HepG2 (cell line): Measurements from ENCODE around the gene OSBP. TPM values are rescaled to one million over a fixed set of nuclear protein-coding genes. Genes with fewer than 3 reads are reported as not detected.

Source experiments
- DPF2 ChIP-seq: sonication (generic); formaldehyde crosslinking; IDR thresholded peaks from 2 replicates; pipeline ENCODE4 v1.4.0; 2020; ENCODE audit warnings: mild to moderate bottlenecking, low read depth, missing genetic modification reagents, borderline replicate concordance
- DR1 ChIP-seq: sonication (generic); formaldehyde crosslinking; IDR thresholded peaks from 2 replicates; pipeline ENCODE4 v1.8.0; 2021; ENCODE audit warnings: mild to moderate bottlenecking, missing genetic modification reagents, inconsistent platforms
- HNRNPH1 ChIP-seq: fragments of 200-400 bp; formaldehyde crosslinking; optimal IDR thresholded peaks from 2 replicates; pipeline ENCODE3; 2017; ENCODE audit warnings: mild to moderate bottlenecking, low read depth, low read length
- MYNN ChIP-seq: sonication (generic); formaldehyde crosslinking; IDR thresholded peaks from 2 replicates; pipeline ENCODE4 v1.4.0; 2020; ENCODE audit warnings: mild to moderate bottlenecking, low read depth, missing genetic modification reagents
- NBN ChIP-seq: fragments of 450-650 bp; conservative IDR thresholded peaks from 2 replicates; pipeline ENCODE4 v1.6.1; 2017
- NCOR1 ChIP-seq: fragments of 200-600 bp; sonication (generic); IDR thresholded peaks from 2 replicates; pipeline ENCODE4 v1.7.0; 2017; ENCODE audit warnings: antibody characterized with exemption, low read length, borderline replicate concordance
- NONO ChIP-seq, 2 experiments: fragments of 450-650 bp in 1 of 2; sonication (generic) in 1 of 2; formaldehyde crosslinking in 1 of 2; IDR thresholded peaks in 1 of 2; conservative IDR thresholded peaks in 1 of 2; 2 replicates each; pipeline versions ENCODE4 v1.6.1 to v1.8.0; 2017 to 2022; ENCODE audit warnings: mild to moderate bottlenecking in 1 of 2, missing genetic modification reagents in 1 of 2, moderate library complexity in 1 of 2
- PPARG ChIP-seq: conservative IDR thresholded peaks from 2 replicates; pipeline ENCODE4 v1.6.1; 2016; ENCODE audit warnings: missing biosample characterization, missing genetic modification reagents
- SCMH1 ChIP-seq: sonication (generic); formaldehyde crosslinking; IDR thresholded peaks from 2 replicates; pipeline ENCODE4 v1.9.0; 2021; ENCODE audit warnings: missing genetic modification reagents, mild to moderate bottlenecking, borderline replicate concordance
- SRF ChIP-seq: IDR thresholded peaks from 2 replicates; pipeline ENCODE4 v1.6.1; 2011; ENCODE audit warnings: mild to moderate bottlenecking, low read depth, low read length, moderate library complexity
- SSRP1 ChIP-seq: IDR thresholded peaks from 2 replicates; pipeline ENCODE4 v1.6.1; 2016; ENCODE audit warnings: control low read depth
- ZNF180 ChIP-seq: sonication (generic); formaldehyde crosslinking; IDR thresholded peaks from 2 replicates; pipeline ENCODE4 v1.4.0; 2020; ENCODE audit warnings: low read depth, missing genetic modification reagents, borderline replicate concordance
- ZNF550 ChIP-seq: sonication (generic); formaldehyde crosslinking; IDR thresholded peaks from 2 replicates; pipeline ENCODE4 v1.4.0; 2020; ENCODE audit warnings: mild to moderate bottlenecking, missing genetic modification reagents, borderline replicate concordance
- ZNF615 ChIP-seq: sonication (generic); formaldehyde crosslinking; IDR thresholded peaks from 2 replicates; pipeline ENCODE4 v1.5.0; 2020; ENCODE audit warnings: mild to moderate bottlenecking, missing genetic modification reagents, borderline replicate concordance
- ZSCAN9 ChIP-seq: IDR thresholded peaks from 2 replicates; pipeline ENCODE4 v1.6.1; 2016; ENCODE audit warnings: borderline replicate concordance
- polyA plus RNA-seq, 8 experiments: library from polyadenylated mRNA; depleted of rRNA in 3 of 8; stranded (reverse) in 7 of 8; unstranded in 1 of 8; fragments of >200 nt; fragmentation: Illumina TruSeq in 4 of 8; extraction: Trizol in 4 of 8; gene quantifications; 2 replicates each; pipeline versions ENCODE4 v1.2.1 to v1.2.3, GENCODE V29; 2011 to 2016; ENCODE audit warnings: low read depth in 4 of 8, missing spikeins in 1 of 8, mixed read lengths in 1 of 8; ENCODE audit not compliant: insufficient read depth in 1 of 8
- total RNA-seq, 5 experiments: library from RNA; depleted of rRNA; stranded (reverse); fragments of >200 nt; fragmentation: Illumina TruSeq; extraction: Trizol; gene quantifications; 2 replicates each; pipeline ENCODE4 v1.2.3, GENCODE V29; 2016; ENCODE audit warnings: low read depth in 1 of 5
- TF ChIP-seq, protein P1 (sequence below): sonication (generic); formaldehyde crosslinking; IDR thresholded peaks from 2 replicates; pipeline ENCODE4 v1.4.0; 2020; ENCODE audit warnings: missing genetic modification reagents, borderline replicate concordance
- TF ChIP-seq, protein P2 (sequence below): sonication (generic); formaldehyde crosslinking; IDR thresholded peaks from 2 replicates; pipeline ENCODE4 v1.4.0; 2020; ENCODE audit warnings: missing genetic modification reagents
- TF ChIP-seq, protein P3 (sequence below): sonication (generic); formaldehyde crosslinking; IDR thresholded peaks from 2 replicates; pipeline ENCODE4; 2020; ENCODE audit warnings: missing genetic modification reagents, mild to moderate bottlenecking, borderline replicate concordance
- TF ChIP-seq, protein P4 (sequence below): sonication (generic); formaldehyde crosslinking; IDR thresholded peaks from 2 replicates; pipeline ENCODE4 v1.8.1; 2023; ENCODE audit warnings: missing genetic modification reagents, inconsistent platforms, borderline replicate concordance

OSBP gene
- total and polyA plus RNA-seq, 2 of the 13 experiments (the other 11 are each of a cell fraction or from before 2014, with no cell fraction given): 12.1 to 13.5 TPM

DNA sequence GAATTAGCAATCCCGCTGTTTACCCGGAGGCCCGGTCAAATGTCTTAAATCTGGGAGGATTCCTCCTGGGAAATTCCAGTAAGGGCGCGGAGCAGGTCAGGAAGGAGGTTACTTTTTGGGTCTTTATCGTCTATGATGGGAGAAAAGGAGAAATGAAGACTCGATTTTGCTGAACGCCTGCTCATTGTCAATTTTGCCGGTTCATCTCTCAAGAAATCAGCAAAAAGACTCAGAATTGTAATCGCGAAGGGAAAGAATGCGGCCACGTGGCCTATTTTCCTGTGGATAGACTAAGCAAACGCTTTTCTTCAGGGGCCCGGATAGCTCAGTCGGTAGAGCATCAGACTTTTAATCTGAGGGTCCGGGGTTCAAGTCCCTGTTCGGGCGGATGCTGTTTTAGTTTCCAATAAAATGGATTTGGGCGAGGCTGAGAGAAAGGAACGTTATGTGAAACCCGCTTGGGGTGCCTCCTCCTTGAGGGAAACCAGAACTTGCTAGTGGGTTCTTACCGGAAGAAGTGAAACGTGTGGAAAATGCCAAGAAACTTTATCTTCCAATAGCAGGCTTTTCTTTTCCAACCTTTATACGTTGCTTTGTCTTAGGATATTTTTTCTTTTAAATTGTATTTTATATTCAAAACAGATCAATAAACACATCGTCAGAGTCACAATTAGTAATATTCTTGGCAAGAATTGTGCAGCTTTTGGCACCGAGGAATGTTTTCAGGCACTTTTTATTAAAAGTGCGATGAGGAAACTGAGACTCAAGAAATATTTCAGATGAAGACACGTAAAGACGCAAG is 59.3 kb downstream of the OSBP start (continued):
- TF ChIP-seq, protein P1, sequence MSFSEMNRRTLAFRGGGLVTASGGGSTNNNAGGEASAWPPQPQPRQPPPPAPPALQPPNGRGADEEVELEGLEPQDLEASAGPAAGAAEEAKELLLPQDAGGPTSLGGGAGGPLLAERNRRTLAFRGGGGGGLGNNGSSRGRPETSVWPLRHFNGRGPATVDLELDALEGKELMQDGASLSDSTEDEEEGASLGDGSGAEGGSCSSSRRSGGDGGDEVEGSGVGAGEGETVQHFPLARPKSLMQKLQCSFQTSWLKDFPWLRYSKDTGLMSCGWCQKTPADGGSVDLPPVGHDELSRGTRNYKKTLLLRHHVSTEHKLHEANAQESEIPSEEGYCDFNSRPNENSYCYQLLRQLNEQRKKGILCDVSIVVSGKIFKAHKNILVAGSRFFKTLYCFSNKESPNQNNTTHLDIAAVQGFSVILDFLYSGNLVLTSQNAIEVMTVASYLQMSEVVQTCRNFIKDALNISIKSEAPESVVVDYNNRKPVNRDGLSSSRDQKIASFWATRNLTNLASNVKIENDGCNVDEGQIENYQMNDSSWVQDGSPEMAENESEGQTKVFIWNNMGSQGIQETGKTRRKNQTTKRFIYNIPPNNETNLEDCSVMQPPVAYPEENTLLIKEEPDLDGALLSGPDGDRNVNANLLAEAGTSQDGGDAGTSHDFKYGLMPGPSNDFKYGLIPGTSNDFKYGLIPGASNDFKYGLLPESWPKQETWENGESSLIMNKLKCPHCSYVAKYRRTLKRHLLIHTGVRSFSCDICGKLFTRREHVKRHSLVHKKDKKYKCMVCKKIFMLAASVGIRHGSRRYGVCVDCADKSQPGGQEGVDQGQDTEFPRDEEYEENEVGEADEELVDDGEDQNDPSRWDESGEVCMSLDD (CRISPR knock-in tag): no peak
- TF ChIP-seq, protein P2, sequence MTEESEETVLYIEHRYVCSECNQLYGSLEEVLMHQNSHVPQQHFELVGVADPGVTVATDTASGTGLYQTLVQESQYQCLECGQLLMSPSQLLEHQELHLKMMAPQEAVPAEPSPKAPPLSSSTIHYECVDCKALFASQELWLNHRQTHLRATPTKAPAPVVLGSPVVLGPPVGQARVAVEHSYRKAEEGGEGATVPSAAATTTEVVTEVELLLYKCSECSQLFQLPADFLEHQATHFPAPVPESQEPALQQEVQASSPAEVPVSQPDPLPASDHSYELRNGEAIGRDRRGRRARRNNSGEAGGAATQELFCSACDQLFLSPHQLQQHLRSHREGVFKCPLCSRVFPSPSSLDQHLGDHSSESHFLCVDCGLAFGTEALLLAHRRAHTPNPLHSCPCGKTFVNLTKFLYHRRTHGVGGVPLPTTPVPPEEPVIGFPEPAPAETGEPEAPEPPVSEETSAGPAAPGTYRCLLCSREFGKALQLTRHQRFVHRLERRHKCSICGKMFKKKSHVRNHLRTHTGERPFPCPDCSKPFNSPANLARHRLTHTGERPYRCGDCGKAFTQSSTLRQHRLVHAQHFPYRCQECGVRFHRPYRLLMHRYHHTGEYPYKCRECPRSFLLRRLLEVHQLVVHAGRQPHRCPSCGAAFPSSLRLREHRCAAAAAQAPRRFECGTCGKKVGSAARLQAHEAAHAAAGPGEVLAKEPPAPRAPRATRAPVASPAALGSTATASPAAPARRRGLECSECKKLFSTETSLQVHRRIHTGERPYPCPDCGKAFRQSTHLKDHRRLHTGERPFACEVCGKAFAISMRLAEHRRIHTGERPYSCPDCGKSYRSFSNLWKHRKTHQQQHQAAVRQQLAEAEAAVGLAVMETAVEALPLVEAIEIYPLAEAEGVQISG (CRISPR knock-in tag): no peak
- TF ChIP-seq, protein P3, sequence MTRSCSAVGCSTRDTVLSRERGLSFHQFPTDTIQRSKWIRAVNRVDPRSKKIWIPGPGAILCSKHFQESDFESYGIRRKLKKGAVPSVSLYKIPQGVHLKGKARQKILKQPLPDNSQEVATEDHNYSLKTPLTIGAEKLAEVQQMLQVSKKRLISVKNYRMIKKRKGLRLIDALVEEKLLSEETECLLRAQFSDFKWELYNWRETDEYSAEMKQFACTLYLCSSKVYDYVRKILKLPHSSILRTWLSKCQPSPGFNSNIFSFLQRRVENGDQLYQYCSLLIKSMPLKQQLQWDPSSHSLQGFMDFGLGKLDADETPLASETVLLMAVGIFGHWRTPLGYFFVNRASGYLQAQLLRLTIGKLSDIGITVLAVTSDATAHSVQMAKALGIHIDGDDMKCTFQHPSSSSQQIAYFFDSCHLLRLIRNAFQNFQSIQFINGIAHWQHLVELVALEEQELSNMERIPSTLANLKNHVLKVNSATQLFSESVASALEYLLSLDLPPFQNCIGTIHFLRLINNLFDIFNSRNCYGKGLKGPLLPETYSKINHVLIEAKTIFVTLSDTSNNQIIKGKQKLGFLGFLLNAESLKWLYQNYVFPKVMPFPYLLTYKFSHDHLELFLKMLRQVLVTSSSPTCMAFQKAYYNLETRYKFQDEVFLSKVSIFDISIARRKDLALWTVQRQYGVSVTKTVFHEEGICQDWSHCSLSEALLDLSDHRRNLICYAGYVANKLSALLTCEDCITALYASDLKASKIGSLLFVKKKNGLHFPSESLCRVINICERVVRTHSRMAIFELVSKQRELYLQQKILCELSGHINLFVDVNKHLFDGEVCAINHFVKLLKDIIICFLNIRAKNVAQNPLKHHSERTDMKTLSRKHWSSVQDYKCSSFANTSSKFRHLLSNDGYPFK: no peak
- TF ChIP-seq SRF: no peak
- no peak for TF ChIP-seq ZNF550 (CRISPR knock-in tag)
- no peak; the same call in 1 of the 2 replicates for TF ChIP-seq SSRP1 (CRISPR knock-in tag)
- TF ChIP-seq ZSCAN9 (CRISPR knock-in tag): no peak
- no peak for TF ChIP-seq HNRNPH1
- TF ChIP-seq PPARG (CRISPR knock-in tag): no peak
- TF ChIP-seq MYNN (CRISPR knock-in tag): no peak
- no peak for TF ChIP-seq NONO (IDR thresholded peaks at IDR 0.05)
- no peak for TF ChIP-seq NONO (CRISPR knock-in tag; conservative IDR thresholded peaks at IDR 0.05)
- TF ChIP-seq SCMH1 (CRISPR knock-in tag): no peak
- TF ChIP-seq DR1: 0 out of 2 replicates have a peak, but pooled peaks have one; percentile 47
- TF ChIP-seq DPF2 (CRISPR knock-in tag): no peak
- no peak for TF ChIP-seq ZNF180 (CRISPR knock-in tag)
- TF ChIP-seq ZNF615 (CRISPR knock-in tag): no peak
- peak; percentile 73; the same call in 1 of the 2 replicates for TF ChIP-seq NCOR1
- TF ChIP-seq, protein P4, sequence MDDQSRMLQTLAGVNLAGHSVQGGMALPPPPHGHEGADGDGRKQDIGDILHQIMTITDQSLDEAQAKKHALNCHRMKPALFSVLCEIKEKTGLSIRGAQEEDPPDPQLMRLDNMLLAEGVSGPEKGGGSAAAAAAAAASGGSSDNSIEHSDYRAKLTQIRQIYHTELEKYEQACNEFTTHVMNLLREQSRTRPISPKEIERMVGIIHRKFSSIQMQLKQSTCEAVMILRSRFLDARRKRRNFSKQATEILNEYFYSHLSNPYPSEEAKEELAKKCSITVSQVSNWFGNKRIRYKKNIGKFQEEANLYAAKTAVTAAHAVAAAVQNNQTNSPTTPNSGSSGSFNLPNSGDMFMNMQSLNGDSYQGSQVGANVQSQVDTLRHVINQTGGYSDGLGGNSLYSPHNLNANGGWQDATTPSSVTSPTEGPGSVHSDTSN: no peak
- no peak for TF ChIP-seq NBN
